Measurements from ENCODE around the gene N4BP2.
A peak's percentile ranks its signal among the peaks of the same experiment; 100 is the strongest.

N4BP2 gene

DNA sequence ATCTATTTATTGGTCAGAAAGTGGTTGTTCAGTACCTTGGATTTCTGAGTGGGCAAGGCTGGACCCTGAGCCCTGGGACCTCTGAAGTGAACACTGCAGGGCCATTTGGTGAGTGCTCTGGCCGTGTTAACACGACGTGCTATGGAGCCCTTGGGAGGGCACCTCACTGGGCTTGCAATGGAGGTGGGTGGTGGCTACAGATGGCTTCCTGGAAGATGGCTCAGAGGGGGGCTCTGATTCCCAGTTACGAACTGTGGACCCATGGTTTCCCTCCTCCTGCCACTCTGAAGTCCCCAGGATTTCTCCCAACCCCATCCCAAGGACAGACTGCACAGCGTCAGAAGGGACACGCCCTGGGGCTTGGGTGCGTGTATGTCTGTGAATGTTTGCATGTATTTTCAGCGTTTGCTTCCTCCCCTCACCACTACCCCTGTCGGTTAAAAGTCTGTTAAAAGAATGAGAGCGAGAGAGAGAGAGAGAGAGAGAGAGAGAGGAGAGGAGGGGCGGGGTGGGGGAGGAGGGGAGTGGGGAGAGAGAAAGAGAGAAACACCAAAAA lies 136.4 kb downstream of the N4BP2 start:
- peak; percentile 65 for DNase-seq

DNA sequence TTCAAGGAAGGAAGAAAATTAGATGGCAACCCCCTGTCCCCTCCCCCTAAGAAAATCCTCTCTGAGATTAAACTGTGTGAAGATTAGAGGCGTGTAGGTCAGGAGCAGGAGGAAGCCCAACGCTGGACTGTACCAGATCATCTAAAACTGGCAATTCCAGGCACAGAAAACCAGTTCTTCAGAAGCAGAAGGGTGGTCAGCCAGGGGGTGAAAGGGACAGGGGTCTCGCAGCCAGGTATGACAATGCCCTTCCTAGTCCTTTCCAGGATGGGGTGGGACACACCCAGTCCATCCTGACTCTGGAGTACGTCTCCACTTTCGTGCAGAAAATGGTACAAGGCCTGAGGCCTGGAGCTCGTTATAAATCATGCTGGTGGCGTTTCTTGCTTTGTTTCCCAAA lies 136.9 kb downstream of the N4BP2 start:
- no peak for DNase-seq

DNA sequence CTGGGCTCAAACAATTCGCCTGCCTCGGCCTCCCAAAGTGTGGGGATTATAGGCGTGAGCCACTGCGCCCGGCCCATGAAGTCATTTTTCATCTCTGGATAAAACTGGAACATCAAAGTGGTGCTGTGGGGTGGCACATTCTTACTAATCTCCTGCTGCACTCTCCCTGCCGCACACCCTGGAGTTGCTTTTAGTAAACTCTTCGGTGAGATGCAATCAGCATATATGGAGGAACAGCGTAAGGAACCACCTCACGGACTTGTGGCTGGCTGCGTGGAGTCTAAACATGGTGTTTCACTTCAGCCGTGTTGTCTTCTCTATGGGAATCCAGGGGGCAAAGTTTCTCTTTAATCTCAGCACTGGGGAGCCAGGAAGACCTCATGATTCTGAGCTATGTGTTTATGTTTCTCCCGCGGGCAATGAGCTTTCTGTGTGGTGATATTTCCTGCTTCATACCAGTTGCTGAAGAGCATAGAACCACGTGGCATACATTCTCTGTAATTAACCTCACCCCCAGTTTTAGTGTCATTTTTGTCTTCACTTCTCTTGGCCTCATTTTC lies 138.0 kb downstream of the N4BP2 start:
- peak; percentile 79 for DNase-seq

DNA sequence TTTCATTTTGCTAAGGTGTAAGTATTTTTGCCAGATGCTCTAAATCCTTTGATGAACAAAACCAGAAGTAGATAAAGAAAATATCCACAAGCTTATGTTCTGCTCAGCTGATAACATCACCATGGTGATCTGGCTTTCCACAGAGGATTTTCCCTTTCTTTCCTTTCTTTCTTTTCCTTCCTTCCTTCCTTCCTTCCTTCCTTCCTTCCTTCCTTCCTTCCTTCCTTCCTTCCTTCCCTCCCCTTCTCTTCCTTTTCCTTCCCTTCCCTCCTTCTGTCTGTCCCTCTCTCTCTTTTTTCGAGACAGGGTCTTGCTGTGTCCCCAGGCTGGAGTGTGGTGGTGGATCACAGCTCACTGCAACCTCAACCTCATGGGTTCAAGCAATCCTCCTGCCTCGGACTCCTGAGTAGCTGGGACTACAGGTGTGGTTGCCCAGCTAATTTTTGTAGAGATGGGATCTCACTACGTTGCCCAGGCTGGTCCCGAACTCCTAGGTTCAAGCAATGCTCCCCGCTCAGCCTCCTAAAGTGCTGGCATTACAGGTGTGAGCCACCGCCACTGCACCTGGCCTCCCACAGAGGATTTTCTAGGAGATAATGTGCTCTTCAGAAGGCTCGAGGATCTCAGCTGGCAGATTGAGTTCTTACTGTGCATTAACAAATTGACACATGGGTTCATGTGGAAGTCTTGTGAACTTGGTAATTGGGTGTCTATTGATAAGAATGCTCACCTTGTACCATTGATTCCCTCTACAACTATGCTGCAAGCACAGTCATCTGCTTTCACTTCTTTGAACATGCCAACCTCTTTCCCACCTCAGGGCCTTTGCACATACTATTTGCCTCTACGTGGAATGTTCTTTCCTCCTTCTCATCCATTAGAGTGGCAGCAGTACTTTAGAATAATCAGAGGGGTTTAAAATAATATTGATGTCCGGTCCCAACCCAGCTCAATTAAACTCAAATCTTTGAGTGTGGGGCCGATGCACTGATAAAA lies 138.8 kb downstream of the N4BP2 start:
- DNase-seq: no peak

DNA sequence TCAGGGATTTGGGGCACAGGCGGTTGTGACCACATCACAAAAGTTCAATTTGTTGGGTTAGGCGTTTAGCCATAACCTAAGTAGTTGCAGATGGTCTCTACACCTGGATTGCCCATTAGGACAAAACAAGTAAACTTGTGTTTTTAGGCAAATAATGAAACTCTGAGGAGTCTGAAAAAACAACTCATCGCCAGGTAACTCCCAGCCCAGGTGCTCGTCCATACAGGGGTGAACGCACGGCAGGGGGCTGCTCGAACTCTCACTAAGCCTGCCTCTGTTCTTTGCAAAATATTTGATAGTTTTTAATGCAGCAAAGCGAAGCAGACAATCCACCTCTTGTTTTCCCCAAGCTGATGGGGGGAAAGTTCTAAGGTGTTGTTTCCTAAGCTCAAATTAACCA lies 139.6 kb downstream of the N4BP2 start:
- DNase-seq: no peak

DNA sequence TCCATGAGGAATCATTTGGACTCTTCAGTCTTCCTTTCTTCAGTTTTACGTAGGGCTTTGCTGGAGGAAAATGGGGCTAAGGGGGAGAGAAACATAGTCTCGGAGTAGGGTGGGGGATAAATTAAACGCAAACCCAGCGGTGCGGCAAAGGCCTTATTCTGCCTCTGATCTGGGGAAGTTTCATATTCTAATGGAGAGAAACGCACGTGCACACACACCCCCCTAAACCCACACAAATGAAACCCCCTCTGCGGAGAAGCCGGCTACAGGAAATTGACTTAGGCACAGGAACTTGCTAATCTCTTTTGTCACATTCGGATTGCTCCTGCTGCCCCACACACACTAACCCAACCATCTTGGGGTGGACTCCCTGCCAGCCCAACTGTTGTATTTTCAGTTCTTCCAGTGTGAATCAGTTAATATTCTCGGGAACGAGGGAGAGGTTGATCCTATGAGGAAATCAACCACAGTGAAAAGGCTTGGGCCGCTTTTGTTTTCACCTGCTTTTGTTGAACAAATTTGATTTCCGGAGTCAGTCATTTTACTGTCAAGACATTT lies 140.2 kb downstream of the N4BP2 start, which contains the start of gene RHOH:
TSS of gene RHOH (plus strand) at position 308 of the 558 bp plus-strand sequence. CDS start 46,356 bp downstream, outside the sequence.
- peak; percentile 86 for DNase-seq

DNA sequence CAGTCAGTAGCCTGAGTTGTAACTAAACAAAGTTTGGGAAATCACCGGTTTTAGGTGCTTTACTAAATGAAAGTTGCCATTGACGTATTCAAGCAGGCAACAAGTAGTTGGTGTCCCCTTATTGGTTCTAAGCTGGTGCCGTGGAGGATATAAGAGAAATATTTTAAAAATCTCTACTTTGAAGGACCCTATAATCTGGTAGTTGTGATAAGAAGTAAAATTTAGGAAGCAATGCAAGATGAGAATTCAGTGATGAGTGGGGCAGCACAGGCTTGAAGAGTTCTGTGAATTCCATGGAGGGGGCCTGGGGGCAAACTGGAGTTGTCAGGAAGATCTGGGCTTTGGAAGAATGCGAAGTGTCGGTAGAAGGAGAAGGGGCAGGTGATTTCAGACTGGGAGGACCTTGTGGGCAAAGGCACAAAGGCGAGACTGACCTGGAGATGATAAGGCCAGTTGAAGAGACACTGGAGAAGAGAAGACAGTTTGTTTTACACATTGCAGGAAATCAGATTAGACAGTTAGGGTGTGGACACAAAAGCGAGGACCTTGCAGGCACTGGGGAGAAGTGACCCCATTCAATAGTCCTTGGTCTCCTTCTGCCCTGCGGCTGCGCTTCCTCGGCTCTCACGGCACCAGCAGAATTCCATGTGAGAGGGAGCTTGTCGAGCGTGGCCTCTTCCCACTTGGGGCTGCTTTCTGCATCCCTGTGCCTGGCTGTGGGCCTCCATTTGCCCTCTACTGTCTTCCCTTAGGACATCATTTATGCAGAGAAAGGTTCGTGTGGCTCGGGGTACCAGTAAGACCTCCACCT lies 141.4 kb downstream of the N4BP2 start:
- DNase-seq: peak; percentile 84

DNA sequence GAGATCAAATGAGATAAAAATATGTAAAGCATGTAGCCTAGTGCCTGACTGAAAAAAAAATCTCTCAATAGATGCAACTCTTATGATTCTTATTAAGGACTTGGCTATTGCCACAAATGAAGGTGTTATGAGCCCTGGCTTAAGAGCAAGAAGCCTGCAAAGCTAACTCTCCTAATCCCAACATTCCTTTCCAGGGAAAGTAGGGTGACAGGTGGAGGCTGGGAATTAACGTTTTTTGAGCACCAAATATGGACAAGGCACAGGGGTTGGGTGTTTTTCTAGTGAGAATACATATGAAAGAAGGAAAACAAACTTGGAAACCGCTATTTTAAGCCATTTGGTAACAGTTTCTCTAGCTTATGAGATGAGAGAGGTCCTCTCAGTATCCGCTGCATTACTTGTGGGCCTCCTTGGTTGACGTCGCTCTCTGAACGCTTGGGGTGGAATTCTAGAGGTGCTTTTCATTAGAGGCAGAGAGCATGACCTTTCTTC lies 142.6 kb downstream of the N4BP2 start:
- DNase-seq: no peak

DNA sequence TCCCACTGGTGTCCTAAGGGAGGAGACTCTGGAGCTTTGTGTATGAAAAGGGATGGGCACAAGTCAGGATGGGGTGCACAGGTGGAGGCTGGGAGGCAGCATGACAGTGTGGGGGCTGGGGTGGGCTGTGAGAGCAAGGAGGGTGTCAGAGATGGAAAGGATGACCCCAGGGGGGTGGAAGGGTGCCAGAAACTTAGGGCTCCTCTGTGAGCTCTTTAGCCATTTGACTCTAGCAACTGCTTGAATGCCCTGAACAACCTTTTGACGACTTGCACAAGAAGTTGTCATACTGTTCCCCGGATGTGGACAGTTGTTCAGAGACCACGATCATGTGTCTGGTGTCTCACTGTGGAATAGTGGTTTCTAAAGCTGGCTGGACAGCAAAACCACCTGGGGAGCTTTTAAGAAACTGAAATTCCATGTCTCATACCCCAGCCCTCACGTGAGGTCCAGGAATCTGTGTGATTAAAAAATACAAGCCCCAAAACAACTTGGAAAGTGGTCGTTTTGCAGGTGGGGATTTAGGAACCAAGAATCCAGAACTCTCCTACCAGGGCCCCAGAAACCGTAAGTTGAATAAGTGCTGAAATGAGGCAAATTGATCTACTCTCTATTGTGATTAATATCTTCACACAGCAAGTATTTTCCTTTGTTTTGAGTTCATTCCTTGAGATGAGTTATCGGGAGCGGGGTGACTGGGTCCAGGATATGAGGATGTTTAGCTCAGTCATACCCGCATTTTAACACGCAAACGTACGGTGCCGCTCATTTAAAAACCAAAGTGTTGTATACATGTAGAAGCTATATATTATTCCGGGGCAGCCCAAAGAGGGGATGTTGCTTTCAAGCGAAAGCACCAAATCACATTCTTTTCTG lies 143.6 kb downstream of the N4BP2 start:
- peak; percentile 70 for DNase-seq

DNA sequence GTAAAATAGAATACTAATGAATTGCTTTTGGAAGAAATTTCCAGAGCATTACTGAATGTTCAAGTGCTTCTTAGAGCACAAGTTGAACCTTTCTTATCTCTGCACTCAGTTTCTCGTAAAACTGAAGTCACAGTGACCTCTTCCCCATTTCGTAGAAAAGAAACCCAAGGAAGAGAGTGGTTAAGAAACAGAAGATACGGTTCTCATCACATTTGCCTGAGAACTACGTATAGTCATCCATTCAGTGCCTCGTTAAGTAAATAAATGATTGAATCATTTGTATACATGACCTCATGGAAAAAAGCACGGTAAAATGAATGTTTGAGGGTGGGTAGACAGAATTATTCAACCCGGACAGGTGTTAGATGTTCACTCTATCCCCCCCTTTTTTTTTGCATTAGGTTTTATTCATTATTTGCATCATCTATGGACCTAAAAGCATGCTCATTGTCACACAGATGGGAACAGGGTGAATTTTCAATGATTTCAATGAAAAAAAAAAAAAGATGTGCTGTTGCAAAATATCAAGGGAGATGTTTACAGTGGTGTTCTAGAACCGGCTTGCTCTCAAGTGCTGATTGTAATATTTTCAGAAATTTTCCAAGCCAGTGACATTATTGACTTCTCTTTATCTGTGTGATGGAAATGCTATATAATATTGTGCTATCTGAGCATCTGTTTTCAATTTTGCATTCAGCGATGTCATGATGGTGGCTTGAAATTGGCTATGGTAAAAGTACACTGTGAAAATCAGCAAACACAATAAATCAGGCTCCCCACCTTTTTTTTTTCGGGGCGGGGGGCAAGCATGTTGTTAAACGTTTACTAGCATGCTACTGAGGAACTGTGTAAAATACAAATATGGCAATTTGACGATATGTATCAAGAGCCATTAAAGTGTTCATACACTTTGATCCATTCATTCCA lies 144.5 kb downstream of the N4BP2 start:
- DNase-seq: no peak

DNA sequence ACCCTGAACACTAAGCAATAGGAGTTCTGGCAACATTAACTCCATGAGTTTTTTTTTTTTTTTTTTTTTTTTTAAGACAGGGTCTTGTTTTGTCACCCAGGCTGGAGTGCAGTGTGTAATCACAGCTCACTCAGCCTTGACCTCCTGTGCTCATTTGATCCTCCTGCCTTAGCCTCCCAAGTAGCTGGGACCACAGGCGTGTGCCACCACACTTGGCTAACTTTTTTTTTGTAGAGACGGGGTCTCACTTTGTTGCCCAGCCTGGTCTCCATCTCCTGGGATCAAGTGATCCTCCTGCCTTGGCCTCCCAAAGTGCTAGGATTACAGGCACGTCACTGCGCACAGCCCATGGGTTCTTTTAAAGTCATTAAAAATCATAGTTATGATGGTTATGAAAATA lies 145.2 kb downstream of the N4BP2 start:
- no peak for DNase-seq

DNA sequence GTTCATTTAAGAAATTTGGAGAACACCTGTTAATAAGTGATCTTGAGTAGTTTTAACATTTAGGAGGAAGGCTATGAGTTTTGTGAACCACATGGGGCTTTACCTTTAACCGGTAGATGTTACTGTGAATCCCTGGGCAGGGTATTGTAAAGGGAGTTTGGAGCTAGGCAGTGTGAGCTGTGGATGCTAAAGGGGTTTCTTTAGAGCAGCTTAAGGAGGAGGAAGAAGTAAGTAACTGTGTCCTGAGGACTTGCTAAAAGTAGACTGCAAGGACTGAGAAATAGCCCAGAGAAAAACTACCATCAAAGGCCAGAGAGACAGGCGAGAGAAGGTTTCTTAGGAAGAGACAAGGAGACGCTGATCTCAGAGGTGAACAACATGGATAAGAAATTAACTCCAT lies 145.8 kb downstream of the N4BP2 start:
- DNase-seq: no peak

DNA sequence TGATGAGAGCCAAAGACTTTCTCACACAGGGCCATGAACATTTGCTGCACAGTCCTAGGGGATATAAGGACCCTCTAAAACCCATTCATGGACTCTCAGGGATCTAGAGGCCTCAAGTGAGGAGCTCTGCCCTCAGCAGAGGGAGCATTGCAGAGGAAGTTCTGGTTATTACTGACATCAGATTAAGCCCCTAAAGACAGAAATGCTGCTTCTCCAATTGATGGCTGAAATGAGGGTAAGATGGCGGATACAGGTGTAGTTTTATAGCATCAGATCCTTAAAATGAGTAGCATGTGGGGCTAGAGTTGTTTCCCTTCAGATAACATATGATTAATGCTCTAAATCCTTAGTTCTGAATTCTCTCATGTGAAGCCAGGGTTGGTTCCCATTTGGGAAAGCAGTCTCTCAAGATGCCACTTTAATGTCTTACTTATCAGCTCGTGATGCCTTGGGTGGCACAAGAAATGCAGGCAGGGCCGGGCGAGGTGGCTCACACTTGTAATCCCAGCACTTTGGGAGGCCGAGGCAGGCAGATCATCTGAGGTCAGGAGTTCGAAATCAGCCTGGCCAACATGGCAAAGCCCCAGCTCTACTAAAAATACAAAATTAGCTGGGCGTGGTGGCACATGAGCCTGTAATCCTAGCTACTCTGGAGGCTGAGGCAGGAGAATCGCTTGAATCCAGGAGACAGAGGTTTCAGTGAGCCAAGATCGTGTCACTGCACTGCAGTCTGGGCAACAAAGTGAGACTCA lies 148.0 kb downstream of the N4BP2 start:
- DNase-seq: no peak

DNA sequence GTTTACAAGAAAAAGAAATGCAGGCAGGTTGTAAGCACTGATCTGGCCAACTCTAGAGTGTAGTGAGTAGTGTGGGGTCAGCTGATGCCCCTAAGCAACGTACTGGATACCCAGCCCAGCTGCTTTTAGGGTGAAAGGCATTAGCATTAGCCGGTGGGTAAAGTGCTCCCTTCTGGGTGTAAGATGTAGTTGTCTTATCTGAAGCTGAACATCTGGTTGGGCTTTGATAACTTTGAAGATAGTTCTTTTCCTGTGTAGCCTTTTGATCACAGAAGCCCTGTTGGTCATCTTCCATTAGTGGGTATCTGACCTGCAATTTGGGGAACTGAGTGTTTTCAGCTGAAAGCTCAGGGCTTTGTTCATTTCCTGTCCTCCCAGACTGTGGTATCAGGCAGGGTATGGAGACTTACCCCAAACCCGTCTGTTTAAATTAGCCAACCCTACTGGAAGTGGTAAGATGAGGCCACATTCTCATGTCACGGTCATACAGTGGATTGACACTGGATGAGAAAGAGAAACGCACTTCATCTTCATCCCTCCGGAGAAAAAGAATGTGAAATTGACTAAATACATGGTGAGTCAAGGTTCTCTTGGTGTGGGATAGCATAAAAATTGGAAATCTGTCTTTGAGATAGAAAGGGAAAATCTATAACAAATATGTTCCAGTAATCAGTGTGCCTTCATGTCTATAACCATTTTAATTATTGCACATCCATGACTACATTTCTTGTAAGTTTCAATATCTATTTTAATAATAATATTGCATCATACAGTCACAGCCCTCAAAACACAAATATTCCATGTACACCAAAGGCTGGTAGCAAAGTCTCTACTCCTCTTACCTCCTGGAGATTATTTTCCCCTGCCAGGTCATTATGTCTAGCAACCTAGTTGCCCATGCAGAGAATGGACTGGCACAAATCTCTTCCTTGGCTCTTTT lies 148.9 kb downstream of the N4BP2 start:
- no peak for DNase-seq

DNA sequence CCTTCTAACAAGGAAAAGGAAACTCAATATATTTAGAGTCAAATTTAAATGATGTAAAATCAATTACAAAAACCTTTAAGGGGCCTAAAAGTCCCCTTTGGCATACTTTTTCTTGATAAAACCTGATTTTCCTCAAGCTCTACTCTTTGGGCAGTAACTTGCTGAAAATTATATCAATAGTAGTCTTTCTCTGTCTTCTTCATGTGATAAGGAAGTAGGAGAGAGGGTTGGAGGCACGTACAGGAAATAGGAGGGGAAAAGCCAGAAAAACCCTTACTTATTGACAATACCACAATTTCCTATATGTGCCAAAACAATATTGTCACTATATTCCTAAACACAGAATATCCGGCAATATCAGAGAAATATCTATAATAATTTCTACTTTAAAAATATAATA lies 149.8 kb downstream of the N4BP2 start:
- DNase-seq: no peak

Measured in central memory CD4-positive, alpha-beta T cell (primary cell).